ENCODE results near the gene MPZL1. TPM values are rescaled to one million over a fixed set of nuclear protein-coding genes. Genes with fewer than 3 reads are reported as not detected.

Gene MPZL1
- total and polyA plus RNA-seq, 4 donors = 11.3 to 26.1 (median 16.8) TPM

DNA sequence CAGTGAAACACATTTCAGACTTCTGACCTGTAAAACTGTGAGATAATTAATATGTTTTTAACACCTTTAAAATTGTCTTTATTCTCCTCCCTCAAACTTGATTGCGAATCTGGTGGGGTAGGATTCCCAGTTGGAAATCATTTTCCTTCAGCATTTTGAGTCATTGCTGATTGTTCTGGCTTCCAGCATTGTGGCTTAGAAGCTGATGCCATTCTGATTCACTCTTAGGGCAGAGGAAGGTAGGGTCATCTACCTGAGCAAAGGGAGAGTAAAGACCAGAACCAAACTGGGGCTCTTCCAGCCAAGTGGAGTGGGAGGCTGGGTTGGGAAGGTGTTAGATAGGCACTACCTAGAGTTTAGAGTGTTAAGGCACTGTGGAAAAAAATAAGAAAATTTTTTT lies 61.2 kb downstream of the MPZL1 start:
- Histone ChIP-seq H3K36me3 (ENCODE audit: control insufficient read depth in 4 of 4, insufficient read depth in 3 of 4, low read depth in 1 of 4, low read length in 3 of 4) (peaks cover 0 to 6% (median 4%) of the 10 kb centered on the region in 4 donors), H3K27me3 (ENCODE audit: control insufficient read depth in 4 of 4, insufficient read depth in 4 of 4, low read length in 3 of 4) (no peaks in the 10 kb centered on the region), H3K9ac (ENCODE audit: low read depth in 1 of 2, low read length in 2 of 2) (no peak overlapping the region), H3K4me1 (ENCODE audit: control insufficient read depth in 4 of 4, insufficient read depth in 4 of 4, low read length in 3 of 4) (no peaks in the 10 kb centered on the region), H3K4me3 (ENCODE audit: low read depth in 1 of 3, low read length in 3 of 3) (no peak overlapping the region), H3K27ac (ENCODE audit: low read depth in 1 of 2, low read length in 2 of 2) (no peak overlapping the region), H3K9me3 (ENCODE audit: control insufficient read depth in 4 of 4, low read length in 3 of 4) (no peaks in the 10 kb centered on the region)
- DNase-seq (ENCODE audit: low spot score) = no peak
- WGBS = 95% methylated on average over 1 of the region's 1 CpG
- no peak for TF ChIP-seq RAD21 (IDR thresholded peaks at IDR 0.05)
- TF ChIP-seq RXRA (IDR thresholded peaks at IDR 0.05) = no peak
- no peak for TF ChIP-seq TAF1 (conservative IDR thresholded peaks at IDR 0.05)
- TF ChIP-seq, protein P1, sequence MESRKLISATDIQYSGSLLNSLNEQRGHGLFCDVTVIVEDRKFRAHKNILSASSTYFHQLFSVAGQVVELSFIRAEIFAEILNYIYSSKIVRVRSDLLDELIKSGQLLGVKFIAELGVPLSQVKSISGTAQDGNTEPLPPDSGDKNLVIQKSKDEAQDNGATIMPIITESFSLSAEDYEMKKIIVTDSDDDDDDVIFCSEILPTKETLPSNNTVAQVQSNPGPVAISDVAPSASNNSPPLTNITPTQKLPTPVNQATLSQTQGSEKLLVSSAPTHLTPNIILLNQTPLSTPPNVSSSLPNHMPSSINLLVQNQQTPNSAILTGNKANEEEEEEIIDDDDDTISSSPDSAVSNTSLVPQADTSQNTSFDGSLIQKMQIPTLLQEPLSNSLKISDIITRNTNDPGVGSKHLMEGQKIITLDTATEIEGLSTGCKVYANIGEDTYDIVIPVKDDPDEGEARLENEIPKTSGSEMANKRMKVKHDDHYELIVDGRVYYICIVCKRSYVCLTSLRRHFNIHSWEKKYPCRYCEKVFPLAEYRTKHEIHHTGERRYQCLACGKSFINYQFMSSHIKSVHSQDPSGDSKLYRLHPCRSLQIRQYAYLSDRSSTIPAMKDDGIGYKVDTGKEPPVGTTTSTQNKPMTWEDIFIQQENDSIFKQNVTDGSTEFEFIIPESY (IDR thresholded peaks at IDR 0.05) = no peak
- TF ChIP-seq, protein P2, sequence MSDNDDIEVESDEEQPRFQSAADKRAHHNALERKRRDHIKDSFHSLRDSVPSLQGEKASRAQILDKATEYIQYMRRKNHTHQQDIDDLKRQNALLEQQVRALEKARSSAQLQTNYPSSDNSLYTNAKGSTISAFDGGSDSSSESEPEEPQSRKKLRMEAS (IDR thresholded peaks at IDR 0.05) = no peak
- no peak for TF ChIP-seq FOXA1 (IDR thresholded peaks at IDR 0.05)
- no peak for TF ChIP-seq HNF4A (conservative IDR thresholded peaks at IDR 0.05)
- TF ChIP-seq EGR1 (IDR thresholded peaks at IDR 0.05; ENCODE audit: low read depth in 2 of 2) = no peak
- TF ChIP-seq NR2F2 (IDR thresholded peaks at IDR 0.05) = no peak
- no peak for TF ChIP-seq CTCF (IDR thresholded peaks at IDR 0.05; ENCODE audit: low read depth, low read length, missing input control)
- TF ChIP-seq GABPA (IDR thresholded peaks at IDR 0.05 in 1 of 2, conservative IDR thresholded peaks at IDR 0.05 in 1 of 2) = no peak
- no peak for TF ChIP-seq REST (IDR thresholded peaks at IDR 0.05)
- TF ChIP-seq HNF4G (IDR thresholded peaks at IDR 0.05) = no peak
- no peak for TF ChIP-seq FOXA2 (IDR thresholded peaks at IDR 0.05)
- no peak for TF ChIP-seq YY1 (IDR thresholded peaks at IDR 0.05)
- TF ChIP-seq SP1 (IDR thresholded peaks at IDR 0.05) = no peak
- TF ChIP-seq, protein P3, sequence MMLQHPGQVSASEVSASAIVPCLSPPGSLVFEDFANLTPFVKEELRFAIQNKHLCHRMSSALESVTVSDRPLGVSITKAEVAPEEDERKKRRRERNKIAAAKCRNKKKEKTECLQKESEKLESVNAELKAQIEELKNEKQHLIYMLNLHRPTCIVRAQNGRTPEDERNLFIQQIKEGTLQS (IDR thresholded peaks at IDR 0.05) = no peak
- TF ChIP-seq JUND (IDR thresholded peaks at IDR 0.05) = no peak

All from liver (tissue), 9 donors.